GM19467 (cell line): ENCODE measurements around the gene IL20RA.

ENCODE experiments used
- ATAC-seq: cut with Tn5 transposase; IDR thresholded peaks from one replicate; pipeline ENCODE4 v1.9.1; 2021; ENCODE audit warnings: mild to moderate bottlenecking, moderate library complexity; ENCODE audit not compliant: unreplicated experiment

Gene IL20RA

DNA sequence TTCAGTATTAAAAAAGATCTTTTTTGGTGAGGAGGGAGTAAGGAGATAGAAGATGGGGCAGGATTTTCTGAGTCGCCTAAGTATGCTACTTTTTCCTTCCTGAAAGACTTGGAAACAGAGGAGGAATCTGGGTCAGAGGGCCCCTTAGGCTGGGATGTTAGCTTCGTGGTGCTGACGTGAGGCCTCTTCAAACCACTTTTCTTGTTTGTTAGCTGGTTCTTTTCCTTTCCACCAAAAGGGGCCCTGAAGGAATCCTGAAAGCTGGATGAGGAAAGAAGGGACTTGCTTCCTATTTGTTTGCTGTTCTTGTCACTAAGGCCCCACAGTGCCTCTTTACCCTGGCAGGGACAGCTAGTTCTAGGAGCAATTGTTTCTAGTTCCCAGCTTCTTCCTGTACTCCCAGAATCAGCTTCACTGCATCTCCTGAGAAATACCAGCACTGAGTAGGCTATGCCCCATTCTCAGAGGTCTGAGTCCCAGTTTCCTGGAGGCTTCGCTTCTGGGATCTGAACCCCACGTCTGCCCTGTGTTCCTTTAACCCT is 2.2 kb upstream of the IL20RA start:
- no peak for ATAC-seq

DNA sequence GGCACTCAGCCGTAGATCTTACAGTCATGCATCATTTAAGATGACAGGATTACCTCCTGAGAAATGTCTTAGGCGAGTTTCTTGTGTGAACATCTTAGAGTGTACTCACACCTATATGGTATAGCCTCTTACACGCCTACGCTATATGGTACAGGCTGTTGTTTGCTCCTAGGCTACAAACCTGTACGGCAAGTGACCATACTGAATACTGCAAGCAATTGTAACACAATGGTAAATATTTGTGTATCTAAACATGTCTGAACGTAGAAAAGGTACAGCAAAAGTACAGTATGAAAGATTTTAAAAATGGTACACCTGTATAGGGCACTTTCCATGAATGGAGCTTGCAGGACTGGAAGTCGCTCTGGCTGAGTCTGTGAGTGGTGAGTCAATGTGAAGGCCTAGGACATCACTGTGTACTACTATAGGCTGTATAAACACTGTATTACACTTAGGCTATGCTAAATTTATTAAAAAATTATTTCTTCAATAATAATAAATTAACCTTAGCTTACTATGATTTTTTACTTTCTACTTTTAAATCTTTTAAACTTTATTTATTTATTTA is 541 bp upstream of the IL20RA start:
- no peak for ATAC-seq

DNA sequence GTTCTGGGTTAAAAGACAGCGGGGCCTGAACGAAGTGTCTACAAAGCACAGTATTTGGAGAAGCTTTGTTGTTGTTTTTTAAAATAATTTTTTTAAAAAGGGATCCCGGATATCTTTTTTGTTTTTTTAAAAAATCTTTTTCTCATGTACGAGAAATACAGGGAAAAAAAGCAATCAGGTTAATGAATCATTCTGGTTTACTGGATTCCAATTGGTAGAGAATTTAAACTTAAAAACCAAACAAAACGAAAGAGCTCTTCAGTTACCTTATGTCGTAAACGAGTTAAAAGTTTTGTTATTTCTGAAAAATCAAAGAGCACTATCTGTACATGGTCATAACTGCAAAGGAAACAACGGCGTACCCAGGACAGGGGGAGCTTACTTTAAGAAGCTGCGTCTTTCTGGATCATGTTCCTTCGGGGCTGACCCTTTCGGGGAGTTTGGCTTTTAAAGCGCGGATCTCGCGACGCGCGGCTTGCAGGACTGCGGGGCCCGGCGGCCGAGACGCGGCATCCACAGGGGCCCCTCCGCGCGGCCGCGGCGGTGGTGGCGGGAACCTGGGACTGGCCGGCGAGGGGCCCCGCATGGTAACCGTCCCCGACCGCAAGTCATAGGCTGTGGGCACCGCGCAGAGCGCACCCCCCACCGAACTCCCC is 927 bp downstream of the IL20RA start:
- no peak for ATAC-seq

DNA sequence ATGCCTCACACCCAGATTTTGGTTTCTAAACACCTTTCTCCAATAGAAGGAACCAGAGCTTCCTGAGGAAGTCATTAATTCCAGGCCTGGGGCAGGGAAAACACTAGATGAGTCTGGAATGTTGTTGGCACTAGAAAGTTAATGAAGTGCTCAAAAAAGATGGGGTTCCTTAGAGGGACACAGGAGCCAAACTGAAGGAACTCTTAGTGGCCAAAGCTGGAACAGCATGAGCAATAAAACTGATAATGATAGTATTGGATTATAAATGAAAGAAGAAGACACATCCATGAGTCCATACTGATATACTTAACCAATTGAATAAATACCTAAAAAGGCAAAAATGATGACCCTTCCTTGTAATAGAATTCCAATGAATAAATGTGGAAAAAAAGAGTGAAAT is 4.4 kb downstream of the IL20RA start:
- no peak for ATAC-seq

DNA sequence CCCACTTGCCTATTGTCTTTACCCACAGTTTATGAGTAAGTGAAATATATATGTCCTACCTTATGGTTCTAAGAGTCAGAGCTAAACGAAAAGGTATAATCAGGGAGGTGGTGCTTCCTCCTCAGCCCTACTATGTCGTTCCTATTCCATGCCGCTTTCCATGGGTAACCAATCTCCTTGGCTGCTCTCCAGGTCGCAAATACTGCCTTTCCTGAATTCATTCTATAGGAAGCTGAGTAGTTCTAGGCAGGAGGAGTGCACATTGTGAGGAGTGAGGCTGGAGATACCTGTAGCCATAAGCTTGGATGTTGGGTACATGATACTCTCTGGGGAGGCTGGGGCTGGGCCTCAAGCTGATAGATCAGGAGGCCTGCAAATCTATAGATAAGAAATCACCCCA is 5.8 kb downstream of the IL20RA start:
- ATAC-seq, result no peak

DNA sequence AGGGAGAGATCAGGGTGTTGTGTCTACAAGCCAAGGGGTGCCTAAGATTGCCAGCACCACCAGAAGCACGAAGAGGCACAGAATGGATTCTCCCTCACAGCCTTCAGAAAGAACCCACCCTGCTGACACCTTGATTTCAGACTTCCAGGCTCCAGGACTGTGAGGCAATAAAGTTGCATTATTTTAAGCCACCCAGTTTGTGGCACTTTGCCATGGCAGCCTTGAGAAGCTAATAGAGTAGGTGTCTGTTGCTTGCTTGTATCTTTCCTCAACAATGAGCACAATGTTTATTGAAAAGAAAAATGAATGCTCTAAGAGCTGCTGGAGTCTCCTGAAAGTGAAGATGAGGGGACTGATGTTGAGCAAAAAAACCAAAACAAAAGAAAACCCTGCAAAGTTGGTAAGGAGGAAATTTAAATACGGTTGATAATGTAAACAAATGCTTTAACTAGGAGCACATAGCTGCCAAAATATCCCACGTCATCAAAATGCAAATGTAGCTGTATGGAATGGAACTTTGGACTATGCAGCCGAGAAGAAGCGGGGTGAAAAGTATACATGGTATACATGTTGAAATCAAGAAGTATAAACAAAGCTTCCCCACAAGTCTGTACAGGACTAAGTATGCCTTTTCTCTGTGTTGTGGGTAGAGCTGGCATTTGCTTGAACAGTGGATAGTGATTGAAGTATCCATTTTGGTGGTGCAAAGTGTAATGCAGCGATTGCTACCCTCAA is 8.0 kb downstream of the IL20RA start:
- ATAC-seq, result no peak

DNA sequence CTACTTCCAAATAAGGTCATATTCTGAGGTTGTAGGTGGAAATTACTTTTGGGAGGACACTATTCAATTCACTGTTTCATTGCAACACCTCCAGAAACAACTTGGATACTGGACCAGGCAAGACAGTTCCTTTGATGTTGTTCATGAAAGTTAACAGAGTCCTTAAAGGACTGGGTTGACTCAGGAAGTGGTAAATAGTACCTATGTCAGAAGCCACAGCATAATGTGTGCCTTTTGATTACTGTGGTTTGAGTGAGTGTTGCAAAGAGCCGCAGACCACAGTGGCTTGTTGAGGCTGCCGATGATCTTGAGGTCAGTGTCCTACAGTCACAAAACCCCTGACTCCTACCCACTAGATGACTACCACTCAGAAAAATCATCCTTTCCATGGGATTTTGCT is 10.9 kb downstream of the IL20RA start:
- peak; percentile 91 for ATAC-seq

DNA sequence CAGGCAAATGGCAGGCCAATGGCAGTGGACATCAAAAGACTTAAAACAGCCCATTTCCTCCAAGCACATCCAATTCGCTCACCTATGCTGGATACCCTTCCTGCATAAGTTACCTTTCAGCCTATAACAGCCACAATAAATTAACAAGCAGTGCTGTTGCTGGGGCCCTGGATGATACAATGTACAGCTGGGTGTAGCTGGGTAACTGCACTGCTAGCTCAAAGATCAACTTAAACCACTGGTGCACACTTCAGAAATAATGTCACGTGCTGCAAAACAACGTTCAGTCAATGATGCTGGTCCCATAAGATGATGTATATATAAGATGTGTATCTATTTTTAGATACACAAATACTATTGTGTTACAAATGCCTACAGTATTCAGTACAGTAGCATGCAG is 13.6 kb downstream of the IL20RA start:
- ATAC-seq, result no peak

DNA sequence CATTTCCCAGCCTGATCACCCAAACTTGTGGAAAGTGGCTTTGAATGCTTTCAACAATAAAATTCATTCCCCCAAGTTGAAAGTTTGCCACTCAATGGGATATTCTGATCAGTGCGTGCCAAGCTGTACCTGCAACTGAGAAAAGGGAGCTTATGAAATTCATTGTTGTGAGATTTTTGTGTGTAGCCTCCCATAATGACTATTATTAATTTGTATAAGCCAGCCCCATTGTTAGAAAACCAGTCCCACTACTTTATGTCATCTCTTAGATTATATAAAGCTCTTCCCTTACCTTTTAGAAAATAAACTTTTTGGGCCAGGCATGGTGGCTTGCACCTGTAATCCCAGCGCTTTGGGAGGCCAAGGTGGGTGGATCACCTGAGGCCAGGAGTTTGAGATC is 15.9 kb downstream of the IL20RA start:
- no peak for ATAC-seq

DNA sequence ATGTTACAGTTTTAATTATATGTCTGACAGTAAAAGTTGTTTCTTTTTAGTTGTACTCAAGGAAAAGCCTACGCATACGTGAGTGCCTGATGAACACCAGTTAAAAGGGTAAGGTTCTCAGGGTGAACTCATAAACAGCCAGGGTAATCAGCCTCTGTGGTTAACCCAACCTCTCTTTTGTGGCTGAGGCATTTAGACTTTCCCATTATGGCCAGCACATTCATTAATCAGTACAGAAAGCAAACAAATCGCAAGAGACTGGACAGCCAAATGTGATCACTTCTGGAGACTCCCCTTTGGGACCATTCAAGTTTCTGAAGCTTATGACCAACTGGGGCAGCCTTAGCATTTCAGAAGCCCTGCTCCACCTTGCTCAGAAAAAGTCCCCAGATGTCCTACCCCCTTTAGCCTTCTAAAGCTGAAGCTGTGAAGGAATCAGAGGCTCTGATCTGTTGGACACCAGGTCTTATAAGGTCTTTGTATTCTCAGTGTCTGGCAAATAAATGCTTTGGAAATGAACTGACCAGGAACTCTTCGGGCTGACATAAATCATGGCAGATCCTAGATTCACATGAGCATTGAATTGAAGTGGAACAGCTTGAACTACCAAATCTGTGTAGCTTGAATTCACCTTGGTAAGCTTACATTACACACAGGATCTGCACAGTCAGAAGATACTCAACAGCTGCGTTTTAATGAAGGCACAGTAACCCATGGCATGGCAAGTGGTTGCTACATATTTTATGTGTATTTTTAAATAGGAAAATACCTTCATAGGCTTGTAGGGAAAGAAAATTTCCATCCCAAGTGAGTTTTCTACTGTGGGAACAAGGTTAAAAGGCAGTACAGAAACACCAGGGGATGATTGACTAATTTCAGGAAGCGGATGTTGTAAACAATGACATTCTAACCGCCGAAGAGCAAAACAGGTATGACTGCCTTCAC is 18.7 kb downstream of the IL20RA start:
- ATAC-seq, result no peak

DNA sequence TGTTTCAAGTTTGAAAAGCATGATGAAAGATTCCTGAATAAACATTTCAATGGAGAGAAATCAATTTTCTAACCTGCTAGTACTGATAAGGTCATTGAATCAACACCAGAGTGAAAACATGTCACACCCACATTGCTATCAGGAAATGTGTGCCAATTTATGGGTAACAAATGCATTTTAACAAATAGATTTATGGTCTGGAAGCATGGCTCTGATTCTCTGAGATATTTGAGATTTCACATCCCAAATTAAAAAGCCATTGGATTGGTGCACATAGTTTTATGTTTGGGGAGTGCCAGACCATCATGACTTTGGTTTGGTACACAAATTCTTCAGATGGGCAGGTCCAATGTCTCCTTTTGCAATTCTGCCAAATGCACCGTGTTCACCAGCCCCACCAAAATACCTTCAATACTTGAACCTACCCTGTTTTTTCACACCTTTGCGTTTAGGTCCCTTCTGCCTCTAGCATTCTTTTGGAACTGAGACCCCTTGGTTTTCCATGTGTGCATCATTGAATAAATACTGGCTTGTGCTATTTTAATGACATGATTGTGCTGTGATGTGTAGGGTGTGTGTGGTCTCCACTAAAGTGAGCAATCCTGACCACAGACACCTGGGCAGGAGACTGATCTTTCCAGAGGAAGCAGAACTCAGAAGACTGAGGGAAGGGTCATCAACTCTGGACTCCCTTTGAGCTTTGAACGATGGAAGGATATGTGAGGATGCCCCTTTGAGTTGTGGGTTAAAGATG is 20.4 kb downstream of the IL20RA start:
- no peak for ATAC-seq

DNA sequence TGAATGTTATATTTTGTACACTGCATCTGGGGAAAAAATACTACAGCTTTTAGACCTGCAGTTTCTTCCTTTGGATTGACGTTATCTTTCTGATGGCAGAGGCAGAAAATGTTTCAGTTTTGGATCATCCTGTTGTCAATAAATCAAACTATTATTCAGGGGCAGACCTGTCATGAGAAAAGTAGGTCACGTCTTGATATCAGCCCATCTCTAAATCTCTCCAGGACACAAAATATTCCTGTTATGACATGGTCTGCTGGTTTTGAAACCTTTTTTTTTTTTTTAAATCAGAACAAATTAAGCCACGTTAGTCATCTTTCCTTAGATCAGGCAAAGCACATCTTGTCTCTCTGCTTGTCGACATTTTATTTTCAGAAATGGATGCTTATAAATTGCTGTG is 24.0 kb downstream of the IL20RA start:
- ATAC-seq, result no peak

DNA sequence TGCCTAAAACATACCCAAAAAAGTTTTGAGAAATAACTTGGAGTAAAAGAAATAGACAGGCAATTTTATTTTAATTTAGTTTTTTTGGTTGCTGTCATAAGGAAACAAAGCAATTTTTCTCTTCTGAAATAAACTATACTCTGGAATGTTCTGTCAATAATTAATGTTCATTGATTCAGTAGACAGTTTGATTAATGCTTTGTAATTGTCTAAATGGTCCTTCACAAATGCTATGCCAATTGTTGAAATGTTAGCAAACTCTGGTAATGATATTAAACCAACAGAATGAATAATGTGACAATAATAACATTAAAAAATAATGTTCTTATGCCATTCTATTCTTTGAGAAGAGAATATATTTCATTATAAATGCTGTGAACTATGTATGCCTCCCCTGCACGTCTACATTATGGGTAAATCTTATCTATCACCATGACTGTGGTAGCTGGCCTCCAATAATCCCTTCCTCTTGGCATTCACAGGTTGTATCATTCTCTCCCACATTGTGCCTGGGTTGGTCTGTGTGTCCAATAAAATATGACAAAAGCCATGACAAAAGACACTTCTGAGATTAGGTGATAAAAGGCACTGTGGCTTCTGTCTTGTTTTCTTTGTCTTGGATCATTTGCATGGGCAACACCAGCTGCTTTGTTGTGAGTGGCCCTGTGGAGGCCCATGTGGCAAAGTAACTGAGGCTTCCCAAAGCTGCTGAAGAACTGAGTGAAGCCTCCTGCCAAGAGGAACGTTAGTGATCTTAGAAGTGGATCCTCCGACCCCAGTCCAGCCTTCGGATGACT is 25.1 kb downstream of the IL20RA start:
- ATAC-seq, result no peak

DNA sequence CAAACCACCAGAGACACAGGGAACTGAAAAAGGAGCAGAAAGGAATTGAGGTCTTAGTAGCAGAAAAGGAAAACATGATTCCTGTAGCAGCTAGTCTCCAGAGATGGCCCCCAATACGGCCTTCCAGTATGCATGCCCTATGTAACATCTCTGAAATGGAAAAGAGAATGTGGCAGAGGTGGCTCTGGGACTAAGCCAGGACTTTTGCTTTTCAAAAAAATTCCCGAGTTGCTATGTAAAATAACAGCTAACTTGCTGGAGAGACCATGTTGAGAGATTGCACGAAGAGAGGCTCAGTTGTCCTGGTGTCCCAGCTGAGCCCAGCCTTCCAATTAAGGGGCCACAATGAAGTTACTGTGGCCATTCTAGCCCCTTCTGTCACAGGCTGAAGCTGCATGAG is 27.7 kb downstream of the IL20RA start:
- no peak for ATAC-seq

DNA sequence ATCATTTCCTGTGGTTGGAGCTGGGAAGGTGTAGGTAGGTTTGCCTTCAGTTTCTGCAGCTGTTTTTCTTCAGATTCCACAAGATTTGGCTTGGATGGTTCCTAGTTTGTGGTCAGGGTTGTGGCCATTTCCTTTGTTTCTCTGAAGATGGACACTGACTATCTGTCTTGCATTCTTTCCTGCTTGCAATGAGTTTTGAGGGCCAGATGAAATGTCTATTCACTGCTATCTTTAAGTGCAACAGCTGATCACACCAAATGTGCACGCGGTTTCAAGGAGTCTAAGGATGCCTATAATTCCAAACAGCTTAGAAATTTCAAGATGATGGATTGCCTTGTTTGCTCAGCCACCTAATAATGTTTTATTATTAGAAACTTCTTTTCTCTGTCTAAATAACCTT is 28.4 kb downstream of the IL20RA start:
- ATAC-seq, result no peak

DNA sequence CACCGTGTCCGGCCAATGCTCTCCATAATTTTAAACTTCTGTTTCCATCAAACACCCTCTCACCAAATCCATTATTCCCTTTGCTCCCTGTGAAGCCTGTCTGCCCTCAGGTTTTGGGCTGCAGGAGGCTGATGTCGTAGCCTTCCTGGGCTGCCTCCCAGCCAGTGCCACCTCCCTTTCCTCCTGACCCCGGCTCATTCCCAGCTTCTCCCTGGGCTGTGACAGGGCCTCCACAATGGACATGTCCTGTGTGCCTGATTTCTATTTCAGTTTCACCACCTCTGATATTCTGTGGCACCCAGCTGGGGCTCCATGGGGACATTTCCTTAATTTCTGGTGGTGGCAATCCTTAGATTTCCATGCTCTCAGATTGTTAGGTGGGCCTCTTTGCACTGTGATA is 28.8 kb downstream of the IL20RA start:
- ATAC-seq, result no peak

DNA sequence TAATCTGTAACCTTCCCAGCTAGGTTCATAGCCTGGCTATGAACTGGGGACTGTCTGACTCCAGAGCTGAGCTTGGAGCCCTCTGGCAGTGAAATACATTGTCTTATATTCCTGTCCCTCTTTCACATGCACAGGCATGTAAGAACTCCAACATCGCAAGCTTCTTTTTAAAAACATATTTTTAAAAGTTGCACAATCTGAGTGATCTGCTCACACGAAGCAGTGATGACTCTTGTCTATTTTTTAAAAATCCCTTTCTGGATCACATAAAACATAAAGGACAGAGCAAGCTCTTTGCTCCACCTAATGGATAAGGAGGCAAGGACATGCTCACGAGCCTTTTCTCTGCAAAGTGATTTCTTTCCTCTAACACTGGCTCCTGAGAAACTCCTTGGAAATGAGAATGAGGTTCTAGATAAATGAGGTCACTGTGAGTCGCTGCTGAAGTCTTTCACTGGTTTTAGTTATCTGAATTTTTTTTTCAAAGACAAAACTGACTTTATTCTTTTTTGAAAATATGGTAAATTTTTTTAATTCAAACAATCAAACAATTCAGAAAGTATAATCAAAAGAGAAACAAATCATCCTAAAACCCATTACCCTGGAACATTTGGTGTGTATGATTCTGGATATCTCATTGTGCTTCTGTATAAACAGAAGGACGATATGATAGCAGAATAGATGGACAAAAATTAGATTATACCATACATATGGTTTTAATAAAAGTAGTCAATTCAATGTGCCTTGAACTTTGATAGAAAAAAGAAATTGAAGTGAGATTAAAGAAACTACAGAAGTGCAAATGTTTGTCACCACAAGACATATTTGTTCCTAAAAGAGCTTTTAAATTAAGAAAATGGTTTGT is 30.8 kb downstream of the IL20RA start:
- no peak for ATAC-seq

DNA sequence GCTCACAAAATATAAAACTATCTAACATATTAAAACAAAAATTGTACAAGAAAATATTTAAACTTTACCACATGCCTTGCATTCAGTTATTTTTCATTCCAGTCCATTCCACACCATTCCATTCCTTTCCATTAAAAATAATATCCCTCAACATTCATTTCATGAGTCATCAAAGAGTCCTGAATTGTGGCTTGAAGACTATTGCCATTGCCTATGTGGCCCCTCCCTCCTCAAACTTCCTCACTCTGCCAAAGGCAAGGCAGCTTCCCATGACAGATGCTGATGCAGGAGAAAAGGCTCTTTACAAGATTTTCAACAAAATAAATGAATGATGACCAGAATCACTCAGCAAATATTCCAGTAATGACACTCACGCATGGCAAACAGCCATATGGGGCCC is 31.7 kb downstream of the IL20RA start:
- no peak for ATAC-seq

DNA sequence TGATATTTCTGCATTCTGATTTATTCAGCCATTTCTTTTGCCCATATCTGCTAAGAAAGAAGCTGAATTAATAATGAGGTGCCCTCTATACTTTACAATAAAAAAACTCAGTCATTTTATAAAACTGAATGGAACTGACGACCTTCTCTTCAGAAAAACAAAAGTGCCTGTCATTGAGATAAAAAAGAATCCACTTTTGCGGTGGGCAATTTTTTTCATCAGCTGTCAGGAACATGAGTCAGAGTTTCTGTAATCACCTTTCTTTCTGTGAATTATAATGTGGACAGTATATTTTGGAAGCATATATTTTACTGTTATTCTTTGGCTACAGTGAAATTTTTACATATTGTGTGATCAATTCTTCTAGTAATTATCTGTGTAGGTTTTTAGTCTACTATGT is 33.4 kb downstream of the IL20RA start:
- ATAC-seq, result no peak
